Stomach (tissue), 4 donors: ENCODE data around the gene IDI2.

ENCODE experiments used
- POLR2A ChIP-seq, 4 donors: fragments of 450-650 bp; IDR thresholded peaks; one replicate each; pipeline ENCODE4 v1.6.1; 2016; ENCODE audit warnings: antibody characterized with exemption in 4 of 4, control low read depth in 2 of 4, mild to moderate bottlenecking in 1 of 4, moderate library complexity in 1 of 4
- TF ChIP-seq, protein P1 (sequence below), 7 experiments: fragments of 450-650 bp in 4 of 7; fragments of 200-600 bp in 3 of 7; sonication (generic) in 3 of 7; IDR thresholded peaks; one replicate each; pipeline ENCODE4 v1.5.1; 2016 to 2019; ENCODE audit warnings: antibody characterized with exemption in 7 of 7, control low read depth in 2 of 7, mild to moderate bottlenecking in 1 of 7

GRCh38 chr10:987870-988666 is 37.6 kb downstream of the IDI2 start, which contains the start of gene GTPBP4:
- peak in 2 of 4 donors; percentile 87 to 89 for TF ChIP-seq POLR2A (IDR thresholded peaks at IDR 0.05)
- TF ChIP-seq, protein P1, sequence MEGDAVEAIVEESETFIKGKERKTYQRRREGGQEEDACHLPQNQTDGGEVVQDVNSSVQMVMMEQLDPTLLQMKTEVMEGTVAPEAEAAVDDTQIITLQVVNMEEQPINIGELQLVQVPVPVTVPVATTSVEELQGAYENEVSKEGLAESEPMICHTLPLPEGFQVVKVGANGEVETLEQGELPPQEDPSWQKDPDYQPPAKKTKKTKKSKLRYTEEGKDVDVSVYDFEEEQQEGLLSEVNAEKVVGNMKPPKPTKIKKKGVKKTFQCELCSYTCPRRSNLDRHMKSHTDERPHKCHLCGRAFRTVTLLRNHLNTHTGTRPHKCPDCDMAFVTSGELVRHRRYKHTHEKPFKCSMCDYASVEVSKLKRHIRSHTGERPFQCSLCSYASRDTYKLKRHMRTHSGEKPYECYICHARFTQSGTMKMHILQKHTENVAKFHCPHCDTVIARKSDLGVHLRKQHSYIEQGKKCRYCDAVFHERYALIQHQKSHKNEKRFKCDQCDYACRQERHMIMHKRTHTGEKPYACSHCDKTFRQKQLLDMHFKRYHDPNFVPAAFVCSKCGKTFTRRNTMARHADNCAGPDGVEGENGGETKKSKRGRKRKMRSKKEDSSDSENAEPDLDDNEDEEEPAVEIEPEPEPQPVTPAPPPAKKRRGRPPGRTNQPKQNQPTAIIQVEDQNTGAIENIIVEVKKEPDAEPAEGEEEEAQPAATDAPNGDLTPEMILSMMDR (IDR thresholded peaks at IDR 0.05), result peak in 1 of 7 experiments; percentile 14
